ENCODE data around the gene KIF4B. TPM values are rescaled to one million over a fixed set of nuclear protein-coding genes. Genes with fewer than 3 reads are reported as not detected.

Gene KIF4B
- polyA plus RNA-seq, 1 donor from 2014 or later: not detected

Other genes starting within 250 kb of the KIF4B start
- gene FAXDC2, start 163.2 kb upstream of the KIF4B start, polyA plus RNA-seq: 0.12 TPM in 1 of 2 replicates, not detected in the other
- 146 and 153 TPM in 2 replicates for gene CNOT8, start 155.1 kb upstream of the KIF4B start, polyA plus RNA-seq
- gene GEMIN5, start 75.5 kb upstream of the KIF4B start, polyA plus RNA-seq: 13.0 and 16.6 TPM in 2 replicates
- gene MRPL22, start 72.7 kb upstream of the KIF4B start, polyA plus RNA-seq: 26.8 and 28.0 TPM in 2 replicates